Right lung (tissue), 5 donors: ENCODE results near the gene CCL28. TPM values are rescaled to one million over a fixed set of nuclear protein-coding genes. Genes with fewer than 3 reads are reported as not detected.
"Not testable (repeated sequence)": the region's sequence is repeated elsewhere in the genome, so short reads cannot be mapped to it uniquely, and the experiment has no call there.

Experiments
- DNase-seq, 2 donors: peaks; one replicate each; pipeline ENCODE4 v3.0.0-alpha.2; 2013
- polyA plus RNA-seq, 5 donors: library from polyadenylated mRNA; unstranded; fragments of 120-200 nt; gene quantifications; one replicate each; pipeline versions ENCODE4 v1.2.1 to v1.2.3, GENCODE V29; 2013; ENCODE audit warnings: inconsistent platforms in 1 of 5, low replicate concordance in 1 of 5; ENCODE audit not compliant: insufficient read length in 5 of 5, insufficient read depth in 1 of 5

Gene CCL28
- polyA plus RNA-seq, 5 donors: 0.31 to 0.77 (median 0.42) TPM

DNA sequence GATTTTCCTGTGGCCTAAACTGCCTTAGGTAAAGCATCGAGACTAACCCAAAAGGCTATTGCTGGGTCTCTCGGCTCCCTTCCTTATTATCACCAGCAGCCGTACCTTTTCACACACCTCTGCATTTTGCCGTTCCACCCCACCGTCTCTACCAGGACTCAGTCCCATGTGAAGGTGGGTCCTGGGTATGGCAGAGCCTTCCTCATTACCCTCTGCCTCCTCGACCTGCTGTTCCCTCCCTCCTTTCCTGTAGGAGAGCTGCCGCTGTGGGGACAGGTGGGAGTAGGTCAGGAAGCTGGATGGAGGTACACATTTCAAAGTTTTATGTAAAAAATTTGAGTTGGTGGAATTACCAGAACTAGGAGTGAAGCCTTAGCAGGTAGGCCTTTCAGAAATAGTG is 1.8 kb downstream of the CCL28 start:
- no peak for DNase-seq

DNA sequence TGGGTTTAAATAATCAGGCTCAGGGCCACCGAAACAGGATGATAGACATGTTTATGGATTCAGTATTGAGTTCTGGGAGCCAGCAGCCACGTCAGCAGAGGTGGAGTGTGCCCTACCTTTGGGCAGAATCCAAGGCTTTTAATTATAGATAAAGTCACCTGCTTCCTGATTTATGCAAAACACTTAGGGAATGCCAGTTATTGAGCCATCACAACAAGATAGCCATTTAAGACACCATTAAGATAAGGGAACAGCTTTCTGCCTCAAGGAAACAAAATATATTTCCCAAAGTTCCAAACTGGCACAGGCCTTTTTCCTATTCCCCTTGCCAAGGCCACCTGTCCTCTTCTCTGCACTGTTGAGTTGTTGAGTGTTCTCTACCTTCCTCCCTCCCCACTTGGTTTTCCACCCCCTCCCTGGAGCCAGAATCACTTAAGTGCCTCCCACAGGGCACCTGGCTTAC is 2.4 kb downstream of the CCL28 start:
- no peak for DNase-seq

DNA sequence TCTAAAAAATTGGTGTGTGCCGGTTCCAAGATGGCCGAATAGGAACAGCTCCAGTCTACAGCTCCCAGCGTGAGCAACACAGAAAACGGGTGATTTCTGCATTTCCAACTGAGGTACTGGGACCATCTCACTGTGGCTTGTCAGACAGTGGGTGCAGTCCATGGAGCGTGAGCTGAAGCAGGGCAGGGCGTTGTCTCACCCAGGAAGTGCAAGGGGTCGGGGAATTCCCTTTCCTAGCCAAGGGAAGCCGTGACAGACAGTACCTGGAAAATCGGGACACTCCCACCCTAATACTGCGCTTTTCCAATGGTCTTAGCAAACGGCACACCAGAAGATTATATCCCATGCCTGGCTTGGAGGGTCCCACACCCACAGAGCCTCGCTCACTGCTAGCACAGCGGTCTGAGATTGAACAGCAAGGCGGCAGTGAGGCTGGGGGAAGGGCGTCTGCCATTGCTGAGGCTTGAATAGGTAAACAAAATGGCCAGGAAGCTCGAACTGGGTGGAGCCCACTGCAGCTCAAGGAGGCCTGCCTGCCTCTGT is 9.6 kb downstream of the CCL28 start:
- DNase-seq: not testable (repeated sequence)

DNA sequence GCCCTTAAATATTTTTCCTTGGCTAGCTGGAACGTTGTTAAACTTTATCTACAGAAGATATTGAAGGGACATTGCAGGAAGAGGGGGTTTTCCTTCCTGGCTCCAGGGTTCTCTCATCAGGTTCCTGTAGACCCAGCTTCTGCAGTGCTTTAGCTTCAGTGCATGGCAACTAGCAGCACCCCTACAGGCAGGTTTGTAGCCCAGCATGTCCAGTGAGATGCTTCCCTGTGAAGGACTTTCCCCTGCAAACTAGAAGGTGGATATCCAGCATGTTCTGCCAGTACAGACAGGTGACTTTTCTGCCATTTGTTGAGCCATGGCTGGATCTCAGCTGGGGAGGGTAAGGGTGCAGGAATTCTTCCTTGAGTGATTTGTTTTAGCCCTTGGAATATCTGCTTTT is 10.4 kb downstream of the CCL28 start:
- DNase-seq: no peak

DNA sequence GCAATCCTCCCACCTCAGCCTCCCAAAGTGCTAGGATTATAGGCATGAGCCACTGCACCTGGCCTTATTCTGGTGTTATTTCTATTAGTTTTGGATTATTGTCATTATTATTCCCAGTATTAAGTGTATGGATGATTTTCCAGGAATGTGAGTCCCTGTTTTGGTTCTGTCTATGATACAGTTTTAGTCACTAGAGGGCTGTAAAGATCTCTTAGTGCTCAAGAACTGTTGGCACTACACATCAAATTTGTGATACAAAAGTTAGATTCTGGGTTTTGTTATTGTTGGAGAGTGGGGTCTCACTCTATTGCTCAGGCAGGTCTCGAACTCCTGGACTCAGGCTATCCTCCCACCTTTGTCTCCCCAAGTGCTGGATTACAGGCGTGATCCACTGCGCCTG is 12.1 kb downstream of the CCL28 start:
- no peak for DNase-seq

DNA sequence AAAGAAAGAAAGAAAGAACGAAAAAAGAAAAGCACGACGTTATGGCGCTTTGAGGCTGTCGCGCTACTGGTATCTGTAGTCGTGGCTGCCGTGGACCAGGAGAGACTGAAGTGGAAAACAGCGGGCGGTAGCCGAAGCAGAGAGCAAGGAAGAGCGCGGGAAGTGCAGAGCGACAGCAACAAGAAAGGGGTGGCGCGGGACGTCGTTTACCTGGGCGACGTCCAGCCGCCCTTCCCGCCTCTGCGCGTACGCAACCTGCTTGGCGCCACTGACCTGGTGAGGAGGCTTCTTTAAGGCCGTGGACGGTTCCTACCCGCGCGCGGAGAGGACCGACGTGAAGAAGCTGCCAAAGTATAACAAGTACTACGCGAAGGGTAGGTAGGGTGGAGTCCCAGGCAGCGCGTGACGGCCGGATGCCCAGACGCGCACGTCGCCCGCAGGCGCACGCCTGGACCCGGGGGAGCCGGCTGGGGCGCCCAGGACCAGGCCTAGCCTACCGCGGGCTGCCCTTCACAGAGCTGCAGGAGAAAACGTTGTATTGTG is 15.4 kb downstream of the CCL28 start:
- peak; percentile 17 to 39 for DNase-seq

DNA sequence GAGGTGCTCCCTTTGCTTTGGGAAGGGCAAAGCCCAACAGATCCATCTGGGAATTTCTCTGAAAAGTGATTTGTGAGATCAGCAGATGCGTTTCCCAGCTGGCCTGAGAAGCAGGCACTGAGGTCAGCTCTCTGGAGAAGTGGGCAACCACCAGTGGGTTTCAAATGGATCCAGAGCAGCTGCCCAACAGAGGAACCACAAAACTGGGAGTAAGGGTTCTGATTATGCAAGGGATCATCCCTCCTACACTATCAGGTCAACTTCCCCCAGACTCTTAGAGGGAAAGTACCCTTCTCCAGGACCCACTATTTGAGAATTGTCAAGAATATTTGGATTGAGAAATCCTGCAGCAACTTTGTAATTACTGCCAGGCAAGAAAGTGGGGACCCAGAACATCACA is 21.7 kb downstream of the CCL28 start:
- DNase-seq: no peak

DNA sequence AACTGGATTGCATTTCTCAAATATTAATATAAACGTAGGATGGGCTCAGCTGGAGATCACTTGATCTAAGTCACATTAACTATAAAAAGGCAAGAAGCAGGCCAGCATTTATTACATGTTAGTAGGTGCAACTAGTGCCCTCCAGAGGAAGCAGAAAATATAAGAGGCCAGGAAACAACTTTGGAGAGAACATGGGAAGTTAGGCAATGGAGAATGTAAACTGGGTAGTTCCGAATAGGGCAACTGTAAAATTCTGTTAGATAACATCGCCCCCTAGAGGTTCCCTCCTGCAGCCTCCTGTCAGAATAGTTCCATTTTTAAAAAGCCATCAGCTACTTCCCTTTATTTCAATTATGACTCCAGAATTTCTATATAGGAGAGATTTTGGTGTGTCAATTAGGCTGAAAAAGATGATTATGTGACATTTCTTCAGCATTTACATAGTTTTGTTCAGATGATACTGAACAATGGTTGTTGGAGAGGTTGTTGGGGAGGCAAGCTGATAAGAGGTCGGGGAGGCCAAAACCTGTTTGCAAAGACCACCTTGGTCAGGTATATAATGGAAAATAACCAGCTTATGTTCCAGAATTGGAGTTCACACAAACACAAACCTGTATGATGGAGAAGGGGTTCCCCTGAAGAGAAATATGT is 22.4 kb downstream of the CCL28 start:
- peak; percentile 69 to 81 for DNase-seq

DNA sequence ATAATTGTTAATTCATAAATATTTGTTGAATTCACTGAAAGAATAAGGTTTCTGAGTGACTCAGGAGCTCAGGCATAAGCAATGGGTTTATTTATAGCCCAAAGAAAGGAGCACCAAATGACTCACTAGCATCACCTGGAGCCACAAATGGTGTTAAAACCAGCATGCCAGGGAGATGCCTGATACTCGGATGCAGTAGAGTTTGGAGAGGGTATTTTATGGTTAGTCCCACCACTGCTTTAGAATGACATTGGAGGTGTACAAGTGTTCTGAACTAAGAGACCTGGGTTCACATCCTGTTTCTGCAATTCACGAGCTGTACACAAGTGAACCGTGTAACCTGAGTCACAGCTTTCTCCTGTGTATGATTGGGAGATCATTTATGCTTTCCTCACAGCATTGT is 25.2 kb downstream of the CCL28 start:
- DNase-seq: no peak

DNA sequence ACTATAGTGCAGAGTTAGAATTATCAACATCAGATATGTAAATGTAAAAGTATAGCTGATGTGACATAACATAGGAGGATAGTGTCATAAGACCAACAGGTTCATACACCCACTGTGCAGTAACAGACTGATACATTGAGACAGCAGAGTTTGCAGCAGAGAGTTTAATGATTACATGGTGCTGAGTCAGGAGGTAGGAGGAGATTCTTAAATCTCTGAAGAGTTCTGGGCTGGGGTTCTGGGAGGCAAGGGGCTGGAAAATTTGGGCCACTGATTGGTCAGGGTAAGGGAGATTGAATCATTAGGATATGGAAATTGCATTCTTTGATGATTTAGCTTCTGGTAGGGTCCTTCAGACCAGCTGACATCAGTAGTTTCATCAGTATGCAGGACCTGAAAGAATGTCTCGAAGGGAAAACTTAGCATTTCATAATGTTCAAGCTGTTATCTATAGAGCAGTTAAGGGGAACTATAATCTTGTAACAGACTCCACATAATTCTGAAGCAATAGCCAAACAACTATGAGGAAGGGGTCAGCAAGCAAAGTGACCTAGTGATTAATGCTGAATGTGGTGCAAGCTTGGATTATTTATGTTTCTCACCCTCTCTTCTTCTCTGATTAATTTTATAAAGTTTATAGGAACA is 35.6 kb downstream of the CCL28 start:
- DNase-seq: no peak

DNA sequence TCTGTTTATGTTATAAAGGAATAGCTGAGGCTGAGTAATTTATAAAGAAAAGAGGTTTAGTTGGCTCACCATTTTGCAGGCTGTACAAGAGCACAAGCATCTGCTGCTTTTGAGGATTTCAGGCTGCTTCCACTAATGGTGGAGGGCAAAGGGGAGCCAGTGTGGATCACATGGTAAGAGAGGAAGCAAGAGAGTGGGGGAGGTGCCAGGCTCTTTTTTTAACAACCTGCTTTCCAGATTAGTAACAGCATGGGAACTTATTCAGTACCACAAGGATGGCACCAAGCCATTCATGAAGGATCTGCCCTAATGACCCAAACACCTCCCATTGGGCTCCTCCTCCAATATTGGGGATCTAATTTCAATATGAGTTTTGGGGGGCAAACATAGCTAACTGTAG is 40.4 kb downstream of the CCL28 start:
- no peak for DNase-seq

DNA sequence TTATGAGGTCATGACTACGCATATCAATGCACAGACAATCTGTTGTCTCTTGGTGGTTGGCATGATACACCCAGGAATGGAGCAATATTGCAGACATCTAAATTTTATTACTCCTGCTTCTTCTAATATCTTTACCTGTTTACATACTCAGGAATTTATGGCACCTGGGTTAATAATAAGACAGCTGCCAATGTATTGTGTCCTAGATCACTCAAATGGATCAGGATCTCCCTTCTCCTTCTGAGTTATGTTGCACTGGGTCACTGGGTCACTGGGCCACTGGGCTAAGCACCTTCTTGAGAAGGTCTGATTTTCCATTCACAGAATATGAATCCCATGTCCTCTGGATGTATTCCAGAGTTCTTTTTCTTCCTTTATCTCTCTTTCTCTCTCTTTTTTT is 41.8 kb downstream of the CCL28 start:
- DNase-seq: no peak

DNA sequence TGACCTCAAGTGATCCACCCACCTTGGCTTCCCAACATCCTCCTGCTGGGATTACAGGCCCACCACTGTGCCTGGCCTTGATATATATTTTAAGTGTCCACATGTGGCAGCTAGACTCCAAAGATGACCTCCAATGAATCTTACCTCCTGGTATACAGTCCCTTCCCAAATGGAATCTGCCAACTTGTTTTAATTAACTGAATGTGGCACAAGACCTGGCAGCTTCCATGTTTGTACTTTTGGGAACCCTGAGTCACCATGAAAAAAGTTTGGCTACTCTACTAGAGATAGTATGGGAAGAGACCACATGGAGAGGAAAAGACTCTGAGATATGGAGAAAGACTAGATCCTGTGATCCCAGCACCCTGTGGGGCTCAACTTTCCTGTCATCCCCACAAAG is 42.5 kb downstream of the CCL28 start:
- DNase-seq: no peak

DNA sequence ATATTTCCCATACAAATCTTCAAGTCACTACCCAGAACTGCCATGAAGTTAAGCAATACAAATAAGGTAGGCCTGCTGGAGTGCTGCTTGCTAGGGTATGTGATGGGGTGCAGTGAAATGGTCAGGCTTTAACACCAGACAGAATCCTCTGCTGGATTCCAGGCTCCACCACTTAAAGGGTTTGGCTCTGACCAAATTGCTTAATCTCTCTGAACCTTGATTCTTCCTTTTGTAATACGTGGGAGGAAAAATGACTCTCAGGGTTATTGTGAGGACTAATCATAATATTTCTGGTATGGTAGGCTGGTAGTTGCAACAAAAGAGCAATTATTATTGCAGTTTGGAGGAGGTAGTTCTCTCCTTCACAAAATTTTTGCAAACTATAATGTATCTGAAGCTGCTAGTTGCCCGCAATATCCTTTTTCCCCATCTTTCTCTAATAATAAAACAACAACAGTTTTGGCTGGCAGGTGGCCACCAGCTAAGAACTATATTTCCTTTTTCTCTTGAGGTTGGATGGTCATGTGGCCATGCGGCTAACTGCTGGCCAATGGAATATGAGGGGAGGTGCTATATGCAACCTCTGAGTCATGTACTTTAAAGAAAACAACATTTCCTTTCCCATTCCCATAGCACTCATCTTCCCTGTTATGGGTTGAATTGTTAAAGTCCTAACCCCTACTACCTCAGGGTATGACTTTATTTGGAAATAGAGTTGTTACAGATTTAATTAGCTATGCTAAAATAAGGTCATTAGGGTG is 44.1 kb downstream of the CCL28 start:
- DNase-seq: no peak

DNA sequence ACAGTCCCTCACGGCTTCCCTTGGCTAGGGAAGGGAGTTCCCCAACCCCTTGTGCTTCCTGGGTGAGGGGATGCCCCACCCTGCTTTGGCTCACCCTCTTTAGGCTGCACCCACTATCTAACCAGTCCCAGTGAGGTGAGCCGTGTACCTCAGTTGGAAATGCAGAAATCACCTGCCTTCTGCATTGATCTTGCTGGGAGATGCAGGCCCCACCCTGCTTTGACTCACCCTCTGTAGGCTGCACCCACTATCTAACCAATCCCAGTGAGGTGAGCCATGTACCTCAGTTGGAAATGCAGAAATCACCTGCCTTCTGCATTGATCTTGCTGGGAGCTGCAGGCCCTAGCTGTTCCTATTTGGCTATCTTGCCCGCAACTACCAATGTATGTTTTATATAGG is 44.7 kb downstream of the CCL28 start:
- no peak for DNase-seq

DNA sequence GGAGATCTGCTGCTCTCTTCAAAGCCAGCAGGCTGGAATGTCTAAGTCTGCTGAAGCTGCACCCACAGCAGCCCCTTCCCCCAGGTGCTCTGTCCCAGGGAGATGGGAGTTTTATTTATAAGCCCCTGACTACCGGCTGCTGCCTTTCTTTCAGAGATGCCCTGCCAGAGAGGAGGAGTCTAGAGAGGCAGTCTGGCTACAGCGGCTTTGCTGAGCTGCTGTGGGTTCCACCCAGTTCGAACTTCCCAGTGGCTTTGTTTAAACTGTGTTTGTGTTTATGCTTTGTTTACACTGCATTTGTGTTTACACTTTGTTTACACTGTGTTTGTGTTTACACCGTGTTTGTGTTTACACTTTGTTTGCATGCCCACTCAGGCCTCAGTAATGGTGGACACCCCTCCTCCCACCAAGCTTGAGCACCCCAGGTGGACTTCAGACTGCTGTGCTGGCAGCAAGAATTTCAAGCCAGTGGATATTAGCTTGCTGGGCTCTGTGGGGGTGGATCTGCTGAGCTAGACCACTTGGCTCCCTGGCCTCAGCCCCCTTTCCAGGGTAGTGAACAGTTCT is 45.4 kb downstream of the CCL28 start:
- DNase-seq: not testable (repeated sequence)

DNA sequence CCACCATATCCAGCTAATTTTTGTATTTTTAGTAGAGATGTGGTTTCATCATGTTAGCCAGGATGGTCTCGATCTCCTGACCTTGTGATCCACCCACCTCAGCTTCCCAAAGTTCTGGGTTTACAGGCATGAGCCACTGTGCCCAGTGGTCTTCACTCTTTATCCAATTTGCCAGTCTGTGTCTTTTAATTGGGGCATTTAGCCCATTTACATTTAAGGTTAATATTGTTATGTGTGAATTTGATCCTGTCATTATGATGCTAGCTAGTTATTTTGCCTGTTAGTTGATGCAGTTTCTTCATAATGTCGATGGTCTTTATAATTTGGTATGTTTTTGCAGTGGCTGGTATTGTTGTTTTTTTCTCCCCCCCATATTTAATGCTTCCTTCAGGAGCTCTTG is 47.0 kb downstream of the CCL28 start:
- not testable (repeated sequence) for DNase-seq

DNA sequence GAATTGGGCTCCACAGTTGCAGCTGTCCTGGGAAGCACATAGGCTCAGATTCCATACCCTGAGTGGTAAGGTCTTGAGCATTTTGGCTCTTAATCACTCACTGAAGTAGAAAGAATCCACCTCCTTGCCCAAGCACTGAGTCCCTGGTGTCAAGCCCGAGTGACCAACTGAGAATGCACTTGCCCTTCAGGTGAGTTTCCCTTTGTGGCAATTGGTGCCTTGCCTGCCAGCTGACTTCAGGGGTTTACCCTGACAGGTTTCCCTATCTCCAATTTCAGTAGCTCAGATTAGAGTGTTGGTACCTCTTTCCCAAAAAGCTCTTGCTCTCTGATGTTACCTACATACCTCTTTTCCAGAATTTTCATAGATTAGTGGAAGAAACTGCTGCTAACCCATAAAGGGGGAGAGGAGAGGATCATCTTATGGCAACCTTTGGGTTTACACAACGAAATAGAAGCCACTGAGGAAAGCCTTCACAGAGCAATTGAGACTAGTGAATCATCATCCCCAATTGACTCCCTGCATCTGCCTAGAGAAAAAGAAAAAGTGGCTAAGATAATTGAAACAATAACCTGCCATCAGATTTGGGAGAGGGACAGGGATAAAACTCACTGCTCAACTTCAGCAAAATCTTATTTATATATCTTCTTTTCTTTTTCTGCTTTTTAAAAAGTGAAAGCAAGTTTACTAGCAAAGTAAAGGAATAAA is 48.6 kb downstream of the CCL28 start:
- no peak for DNase-seq

DNA sequence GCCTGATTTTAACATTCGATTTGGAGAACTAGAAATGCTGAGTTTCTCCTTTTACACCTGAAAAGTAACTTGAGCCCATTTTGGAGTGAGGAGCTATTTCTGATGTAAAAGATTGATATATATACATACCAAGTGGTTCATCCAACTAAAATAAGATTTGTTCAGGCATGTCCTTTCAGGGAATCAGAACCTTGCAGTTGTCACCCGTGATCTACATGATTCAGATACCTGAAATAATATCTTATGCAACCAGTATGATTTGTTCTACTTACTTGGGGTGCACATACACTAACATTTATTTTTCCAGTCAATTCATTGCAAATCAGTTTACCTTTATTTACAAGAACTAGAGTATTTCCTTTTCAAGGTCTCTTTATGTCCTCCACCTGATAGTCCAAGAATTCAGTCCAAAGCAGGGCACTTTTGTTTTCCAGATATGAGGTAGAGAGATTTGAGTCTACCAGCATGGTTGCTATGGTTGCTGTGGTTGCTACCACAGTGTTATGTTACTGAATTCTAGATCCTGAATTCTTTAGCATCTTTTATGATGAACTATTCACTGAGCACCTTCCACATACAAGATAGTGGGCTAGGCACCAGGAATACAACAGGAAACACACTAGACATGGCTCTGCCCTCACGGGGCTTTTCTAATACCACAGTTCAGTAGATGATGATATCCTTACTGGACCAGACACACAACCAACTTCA is 49.3 kb downstream of the CCL28 start:
- no peak for DNase-seq

DNA sequence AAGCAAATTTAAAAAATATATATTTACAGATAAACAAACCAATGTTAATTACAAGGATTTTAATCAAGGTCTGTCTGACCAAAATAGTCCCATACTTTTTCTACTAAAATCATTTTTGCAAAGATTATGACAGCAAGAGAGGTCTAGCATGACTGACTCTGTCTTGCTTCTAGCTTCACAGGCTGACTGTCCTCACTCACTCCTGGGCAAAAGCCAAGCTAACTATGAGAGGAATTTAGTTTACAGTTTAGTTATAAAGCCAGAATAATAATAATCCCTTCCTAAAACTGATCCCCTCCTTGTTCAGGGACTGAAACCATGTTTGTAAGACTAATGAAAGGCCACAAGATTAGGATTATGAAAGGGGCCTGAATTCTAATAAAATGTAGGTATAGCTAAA is 53.5 kb downstream of the CCL28 start:
- peak; percentile 29 to 35 for DNase-seq

DNA sequence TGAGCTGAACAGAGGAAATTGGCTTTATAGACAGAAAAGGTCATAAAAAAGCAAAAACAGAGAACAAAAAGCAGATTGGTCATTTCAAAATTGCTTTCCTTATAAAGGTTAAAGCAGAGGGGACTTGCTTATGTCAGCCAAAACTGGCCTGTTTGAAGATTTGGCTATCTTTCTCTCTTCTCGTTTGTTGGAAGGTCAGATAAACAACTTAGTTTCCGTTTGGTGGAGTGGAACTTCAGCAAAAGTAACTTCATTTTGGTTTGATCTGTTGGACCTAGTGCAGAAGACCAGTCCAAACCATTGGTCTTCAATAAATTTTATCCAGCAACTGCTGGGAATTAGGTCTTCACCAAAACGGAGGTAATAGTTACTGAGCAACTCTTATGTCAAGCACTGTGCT is 53.9 kb downstream of the CCL28 start:
- DNase-seq: no peak
